ENCODE results near the gene SPTBN1.
"Not testable (repeated sequence)": the region's sequence is repeated elsewhere in the genome, so short reads cannot be mapped to it uniquely, and the experiment has no call there.

SPTBN1 gene

GRCh38 chr2:54528311-54528955, 72.3 kb downstream of the SPTBN1 start:
- DNase-seq (ENCODE audit: low spot score): no peak

GRCh38 chr2:54529518-54529917, 73.4 kb downstream of the SPTBN1 start:
- not testable (repeated sequence) for DNase-seq (ENCODE audit: low spot score)

DNA sequence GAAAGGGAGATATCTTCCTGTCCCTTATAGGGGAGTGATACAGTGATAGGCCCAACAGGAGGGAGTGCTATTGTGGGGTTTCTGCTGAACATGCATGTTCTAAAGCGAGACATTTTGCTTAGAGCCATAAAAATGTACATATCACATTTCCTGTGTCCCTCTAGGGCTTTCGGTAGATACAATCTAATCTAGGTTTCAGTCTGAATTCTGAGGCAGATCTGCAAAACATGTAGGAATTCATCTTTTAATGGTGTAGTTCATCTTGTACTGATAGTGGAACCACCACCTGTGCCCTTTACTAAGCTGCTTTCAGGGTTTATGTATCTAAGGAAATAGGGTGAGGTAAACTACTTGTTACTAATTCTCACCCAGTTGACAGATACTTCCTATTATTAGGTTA, 73.8 kb downstream of the SPTBN1 start:
- DNase-seq (ENCODE audit: low spot score): no peak

DNA sequence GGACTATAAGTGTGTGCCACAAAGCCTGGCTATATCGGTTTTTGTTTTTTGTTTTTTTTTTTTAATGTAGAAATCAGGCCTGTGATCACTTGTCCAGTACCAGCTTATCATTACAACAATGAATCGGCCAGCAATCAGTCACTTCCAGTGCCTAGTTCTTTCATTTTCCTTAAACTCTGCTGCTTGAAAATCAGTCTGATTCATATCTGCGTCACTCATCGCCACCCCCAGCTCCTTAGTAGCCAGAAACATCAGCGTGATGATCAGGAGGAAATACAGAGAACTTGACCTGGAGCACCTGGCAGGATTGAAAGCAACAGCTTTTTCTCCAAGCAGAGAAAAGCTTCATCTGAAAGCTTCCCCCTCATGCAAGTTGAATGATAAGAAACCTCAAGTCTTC, 75.4 kb downstream of the SPTBN1 start:
- no peak for DNase-seq (ENCODE audit: low spot score)

DNA sequence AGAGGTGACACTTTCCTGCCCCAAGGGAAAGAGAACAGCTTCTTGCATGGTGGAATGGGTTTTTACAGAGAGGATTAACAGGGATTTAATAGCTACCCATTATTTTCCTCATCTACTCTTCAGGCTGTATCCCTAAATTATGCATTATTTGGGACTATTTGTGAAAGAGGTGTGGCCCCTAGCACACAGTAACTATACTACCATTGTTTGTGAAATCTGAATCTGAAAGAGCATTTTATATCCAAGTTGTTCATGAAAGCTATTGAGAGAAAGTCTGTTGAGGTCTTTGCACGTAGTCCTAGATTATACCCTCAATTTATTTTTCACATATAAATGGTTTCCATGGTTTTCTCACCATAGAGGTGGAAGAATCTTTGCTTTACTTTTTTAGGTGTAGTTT, 78.1 kb downstream of the SPTBN1 start:
- no peak for DNase-seq (ENCODE audit: low spot score)

DNA sequence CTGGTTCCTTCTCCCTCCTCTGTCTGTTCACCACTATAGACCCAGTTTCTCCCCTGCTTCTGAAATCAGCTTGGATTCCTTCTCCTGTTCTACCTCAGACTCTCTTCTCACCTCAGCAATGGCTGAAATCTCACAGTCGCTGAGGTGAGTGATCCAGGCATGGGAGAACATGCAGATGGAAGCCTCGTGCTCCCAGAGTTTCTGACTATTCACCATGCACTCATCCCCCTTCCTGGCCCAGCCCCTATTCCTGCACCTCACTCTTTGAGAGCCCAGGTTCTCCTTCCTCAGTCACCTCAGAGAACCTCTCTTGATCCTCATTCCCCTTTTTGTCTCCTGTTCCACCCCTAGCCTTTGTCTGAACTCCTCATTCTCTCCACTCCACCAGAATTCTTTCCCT, 78.5 kb downstream of the SPTBN1 start:
- no peak for DNase-seq (ENCODE audit: low spot score)

DNA sequence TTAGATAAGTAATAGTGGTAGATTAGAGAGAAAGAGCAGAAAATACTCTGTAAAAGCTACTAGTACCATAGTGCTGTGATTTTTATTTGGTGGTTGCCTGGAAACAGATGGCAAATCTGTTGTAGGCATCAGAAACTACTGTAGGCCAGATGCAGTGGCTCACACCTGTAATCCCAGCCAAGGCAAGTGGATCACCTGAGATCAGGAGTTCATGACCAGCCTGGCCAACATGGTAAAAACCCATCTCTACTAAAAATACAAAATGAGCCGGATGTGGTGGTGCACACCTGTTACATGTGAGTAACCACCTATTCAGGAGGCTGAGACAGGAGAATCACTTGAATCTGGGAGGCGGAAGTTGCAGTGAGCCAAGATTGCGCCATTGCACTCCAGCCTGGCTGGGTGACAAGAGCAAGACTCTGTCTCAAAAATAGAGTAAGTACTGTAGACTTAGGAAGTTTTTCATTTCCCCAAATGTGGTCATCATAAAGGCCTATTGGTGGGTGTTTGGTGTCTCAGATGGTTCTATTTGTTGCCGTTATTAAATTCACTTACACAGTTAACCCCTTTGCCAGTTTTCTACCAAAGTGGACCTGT, 79.6 kb downstream of the SPTBN1 start:
- no peak for DNase-seq (ENCODE audit: low spot score)

DNA sequence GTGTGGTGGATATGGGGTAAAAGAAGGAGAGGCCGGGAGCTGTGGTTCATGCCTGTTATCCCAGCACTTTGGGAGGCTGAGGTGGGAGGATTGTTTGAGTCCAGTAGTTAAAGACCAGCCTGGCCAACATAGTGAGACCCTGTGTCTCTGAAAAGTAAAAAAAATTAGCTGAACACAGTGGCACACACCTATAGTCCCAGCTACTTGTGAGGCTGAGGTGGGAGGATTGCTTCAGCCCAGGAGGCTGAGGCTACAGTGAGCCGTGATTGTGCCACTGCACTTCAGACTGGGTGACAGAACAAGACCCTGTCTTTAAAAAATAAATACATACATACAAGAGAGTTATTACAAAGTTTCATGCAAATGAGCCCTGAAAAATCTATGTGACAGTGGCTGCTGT, 80.6 kb downstream of the SPTBN1 start:
- no peak for DNase-seq (ENCODE audit: low spot score)

DNA sequence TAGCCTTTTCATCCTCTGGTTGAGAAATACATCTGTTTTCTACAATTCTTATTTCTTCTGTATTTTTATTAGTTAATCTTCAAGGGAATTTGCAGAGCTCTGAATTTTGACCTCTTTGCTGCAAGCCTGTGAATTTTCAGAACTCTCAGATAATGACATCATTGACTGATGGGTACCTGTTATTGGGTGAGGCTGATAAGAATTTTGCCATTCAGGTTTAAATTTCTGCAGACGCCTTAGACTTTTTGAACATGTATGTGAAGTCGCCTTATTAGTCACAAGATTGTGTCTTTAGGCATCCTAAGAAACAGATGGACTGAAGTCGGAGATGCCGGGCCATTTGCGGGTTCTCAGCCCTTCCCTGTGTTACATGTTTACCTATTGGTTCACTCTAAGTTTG, 82.4 kb downstream of the SPTBN1 start:
- DNase-seq (ENCODE audit: low spot score): no peak

- DNase-seq (ENCODE audit: low spot score): no peak
Observed at GRCh38 chr2:54539683-54540082, 83.6 kb downstream of the SPTBN1 start.

- no peak for DNase-seq (ENCODE audit: low spot score)
Observed at GRCh38 chr2:54540194-54540593, 84.1 kb downstream of the SPTBN1 start.

DNA sequence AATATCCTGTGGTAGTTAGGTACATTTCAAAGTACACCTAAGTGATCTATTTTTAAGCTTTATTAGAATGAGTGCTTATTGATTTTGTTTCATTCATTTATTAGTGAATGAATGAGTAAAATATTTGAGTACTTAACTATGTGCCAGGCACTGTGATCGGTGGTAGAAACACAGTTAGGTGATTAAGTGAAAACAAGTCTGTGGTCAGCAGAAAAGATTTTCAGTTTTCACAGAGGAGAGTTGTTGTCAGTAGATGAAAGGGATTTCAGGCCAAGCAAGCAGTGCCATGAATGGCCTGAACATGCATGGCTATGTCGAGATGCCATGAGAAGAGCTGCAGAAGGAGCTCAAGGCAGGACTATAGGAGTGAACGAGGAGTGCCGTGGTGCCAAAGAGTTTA, 85.9 kb downstream of the SPTBN1 start:
- no peak for DNase-seq (ENCODE audit: low spot score)

- no peak for DNase-seq (ENCODE audit: low spot score)
Observed at GRCh38 chr2:54543733-54544396, 87.7 kb downstream of the SPTBN1 start.

DNA sequence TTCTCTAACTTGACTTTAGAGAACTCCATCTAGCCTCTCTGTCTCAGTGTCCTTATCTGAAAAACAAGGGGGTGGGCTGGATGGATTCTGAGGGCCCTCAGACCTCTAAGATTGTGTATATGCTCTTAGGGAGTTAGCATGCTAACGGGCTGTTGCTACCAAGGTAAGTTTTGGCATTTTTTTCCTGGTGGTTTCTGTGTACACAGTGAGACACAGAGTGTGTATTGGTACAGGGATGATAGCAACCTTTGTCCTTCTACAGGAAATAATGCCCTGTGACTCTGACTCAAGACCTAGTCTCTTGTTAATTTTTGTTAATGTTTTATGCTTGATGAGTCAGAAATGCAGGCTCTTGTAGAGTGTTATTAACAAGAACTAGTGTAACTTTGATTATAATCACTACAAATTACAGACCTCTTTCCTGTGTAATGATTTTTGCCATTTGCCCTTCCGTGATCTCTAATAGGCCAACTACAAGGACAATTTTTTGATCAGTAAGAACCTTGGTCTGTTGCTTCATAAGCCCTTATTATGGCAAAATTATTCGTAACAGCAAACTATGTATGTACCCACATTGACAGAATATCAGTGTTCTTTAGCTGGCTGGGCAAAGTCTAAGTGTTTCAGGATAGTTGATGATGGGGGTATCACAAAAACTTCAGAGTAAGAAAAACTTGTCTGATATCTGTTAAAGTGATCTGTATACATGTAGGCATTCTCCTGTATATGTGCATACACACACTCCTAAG, 89.7 kb downstream of the SPTBN1 start:
- DNase-seq (ENCODE audit: low spot score): no peak

DNA sequence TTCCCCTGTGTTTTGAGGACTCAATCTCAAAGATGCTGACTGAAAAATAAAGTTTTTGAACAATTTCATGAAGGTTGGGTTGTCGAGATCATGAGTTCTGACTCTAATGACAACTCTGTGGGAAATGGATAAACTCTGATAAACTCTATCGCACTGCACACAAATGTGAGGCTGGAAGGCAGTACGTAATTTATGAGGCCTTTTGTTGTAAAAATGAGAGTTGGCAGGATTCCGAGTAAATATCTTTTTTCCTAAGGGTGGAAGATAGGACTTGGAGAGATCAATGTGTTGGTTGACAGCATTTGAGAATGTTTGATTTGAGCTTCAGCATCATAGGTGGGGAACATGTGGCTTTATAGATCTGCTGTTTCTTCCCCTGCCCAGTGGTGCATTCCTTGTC, 90.4 kb downstream of the SPTBN1 start:
- no peak for DNase-seq (ENCODE audit: low spot score)

GRCh38 chr2:54546923-54547720, 91.0 kb downstream of the SPTBN1 start:
- DNase-seq (ENCODE audit: low spot score): no peak

DNA sequence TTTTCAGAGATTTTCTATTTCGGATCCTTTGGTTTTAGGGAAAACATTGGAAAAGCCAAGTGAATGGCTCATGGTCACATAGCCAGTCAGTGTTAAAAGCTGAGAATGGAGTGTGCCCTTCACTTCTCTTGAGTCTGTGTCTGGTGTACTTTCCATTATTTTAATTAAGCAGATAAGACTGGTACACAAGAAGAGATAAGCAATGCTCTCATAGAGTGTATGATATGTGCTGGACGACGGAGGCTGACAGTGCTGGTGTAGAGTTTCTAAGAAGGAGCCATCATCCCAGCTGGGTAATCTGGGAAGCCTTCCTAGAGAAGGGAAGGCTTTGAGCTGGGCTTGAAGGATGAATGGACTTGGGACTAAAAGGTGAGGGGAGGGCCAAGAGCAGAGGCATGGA, 93.3 kb downstream of the SPTBN1 start:
- no peak for DNase-seq (ENCODE audit: low spot score)

- DNase-seq (ENCODE audit: low spot score): no peak
Observed at GRCh38 chr2:54549917-54550518, 93.9 kb downstream of the SPTBN1 start.

GRCh38 chr2:54550547-54550946, 94.4 kb downstream of the SPTBN1 start:
- DNase-seq (ENCODE audit: low spot score): no peak

- no peak for DNase-seq (ENCODE audit: low spot score)
Observed at GRCh38 chr2:54551123-54551756, 95.1 kb downstream of the SPTBN1 start.

GRCh38 chr2:54553075-54553474, 96.9 kb downstream of the SPTBN1 start:
- DNase-seq (ENCODE audit: low spot score): no peak
